ENCODE results near the gene WDFY3. TPM values are rescaled to one million over a fixed set of nuclear protein-coding genes. Genes with fewer than 3 reads are reported as not detected.

Gene WDFY3
- total and polyA plus RNA-seq, 2 of the 4 experiments (the other 2 are of a cell fraction), result 12.5 to 58.1 TPM

DNA sequence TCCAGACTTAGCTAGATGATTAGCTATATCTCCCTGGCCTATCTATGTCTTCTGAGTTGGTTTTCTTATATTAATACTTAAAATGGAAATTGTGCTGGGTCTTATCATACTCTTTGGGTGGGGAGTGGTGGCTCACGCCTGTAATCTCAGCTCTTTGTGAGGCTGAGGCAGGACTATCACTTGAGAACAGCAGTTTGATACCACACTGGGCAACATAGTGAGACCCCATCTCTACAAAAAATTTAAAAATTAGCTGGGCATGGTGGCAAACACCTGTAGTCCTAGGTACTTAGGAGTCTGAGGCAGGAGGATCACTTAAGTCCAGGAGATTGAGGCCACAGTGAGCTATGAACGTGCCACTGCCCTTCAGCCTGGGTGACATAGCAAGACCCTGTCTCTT, 30.4 kb downstream of the WDFY3 start:
- POLR2A ChIA-PET (ENCODE audit: unreplicated experiment), result no interaction called here
- H3K4me3 ChIP-seq (ENCODE audit: insufficient read depth, low read depth, low read length), result no peak overlapping the region
- H4K8ac ChIP-seq (ENCODE audit: low read depth in 2 of 2, low read length in 2 of 2), result no peak overlapping the region
- H4K5ac ChIP-seq (ENCODE audit: low read depth, low read length), result no peak overlapping the region
- H3K36me3 ChIP-seq (ENCODE audit: control insufficient read depth, insufficient read depth, low read length), result 0 out of 2 replicates have a peak, but pooled peaks cover 1% of the 10 kb centered on the region
- no peak overlapping the region for H3K23ac ChIP-seq (ENCODE audit: low read depth, low read length)
- BruUV-seq (replicated peaks), result no TSS peak
- no peak overlapping the region for H3K4me2 ChIP-seq (ENCODE audit: low read depth, low read length)
- H3K4ac ChIP-seq (ENCODE audit: low read depth, low read length), result no peak overlapping the region
- peaks cover 3% of the 10 kb centered on the region; the same call in 1 of the 2 replicates for H3K9me1 ChIP-seq (ENCODE audit: insufficient read depth, low read length)
- no peak overlapping the region for H3K27ac ChIP-seq (ENCODE audit: insufficient read depth, low read length)
- WGBS, 2 experiments (ENCODE audit: extremely low coverage in 2 of 2, insufficient read length in 1 of 2), result no CpG with 5 or more reads among the region's 2 CpGs
- no peak for TF ChIP-seq POLR2A (IDR thresholded peaks at IDR 0.05; ENCODE audit: low read depth, low read length)
- H2BK15ac ChIP-seq (ENCODE audit: low read depth, low read length), result no peak overlapping the region
- H3K14ac ChIP-seq (replicated peaks; ENCODE audit: low read depth, low read length), result no peak overlapping the region
- H2AK9ac ChIP-seq (replicated peaks; ENCODE audit: low read depth, low read length, poor library complexity), result no peak overlapping the region
- H2BK5ac ChIP-seq (ENCODE audit: low read depth, low read length, poor library complexity, severe bottlenecking), result no peak overlapping the region
- CTCF ChIA-PET, result interaction anchor here (0.6 kb wide), 1 partner anchor 26 kb away, joined by 3 read pairs; no protein-coding TSS in a partner anchor
- no peak for ATAC-seq (ENCODE audit: low read depth)
- H3K9me3 ChIP-seq (ENCODE audit: control insufficient read depth, insufficient read depth, low read length), result no peaks in the 10 kb centered on the region
- peaks cover 3% of the 10 kb centered on the region for H3K4me1 ChIP-seq (ENCODE audit: control insufficient read depth, insufficient read depth, low read length)
- peaks cover 21 to 46% of the 10 kb centered on the region in 2 experiments for H3K79me1 ChIP-seq (ENCODE audit: low read depth in 1 of 2, low read length in 2 of 2)
- no peak for DNase-seq
- no peak overlapping the region for H4K91ac ChIP-seq (ENCODE audit: insufficient read depth, low read depth, low read length)
- no peak overlapping the region for H2BK120ac ChIP-seq (ENCODE audit: low read depth, low read length)
- no peak overlapping the region for H3K9ac ChIP-seq (ENCODE audit: low read depth, low read length)
- H2BK20ac ChIP-seq (ENCODE audit: low read depth, low read length), result no peak overlapping the region
- dilution Hi-C loops (cut with HindIII; ENCODE audit: low sequenced_read_pairs, unreplicated experiment), result no loop called here
- intact Hi-C loops (cut with micrococcal nuclease), result no loop called here
- no peak overlapping the region for H3K18ac ChIP-seq (ENCODE audit: low read depth, low read length)
- in situ Hi-C loops (cut with MboI; ENCODE audit: low sequenced_read_pairs), result no loop called here
- H4K20me1 ChIP-seq (ENCODE audit: insufficient read depth, low read length), result no peaks in the 10 kb centered on the region; the same call in 1 of the 2 replicates
- H2AFZ ChIP-seq (replicated peaks; ENCODE audit: low read length, poor library complexity), result no peak overlapping the region
- no peak overlapping the region for H2AK5ac ChIP-seq (ENCODE audit: low read depth, low read length)
- H3K27me3 ChIP-seq (ENCODE audit: control insufficient read depth, insufficient read depth, low read length), result no peaks in the 10 kb centered on the region
- H3K56ac ChIP-seq (ENCODE audit: extremely low read depth, insufficient read depth, low read length), result no peak overlapping the region
